Measurements from ENCODE around the gene PIAS1. TPM values are rescaled to one million over a fixed set of nuclear protein-coding genes. Genes with fewer than 3 reads are reported as not detected.

Gene PIAS1
- total RNA-seq, 4 donors from 2014 or later = 32.6 to 59.5 (median 55.9) TPM

GRCh38 chr15:68061602-68062001, 7.5 kb downstream of the PIAS1 start:
- WGBS, 2 donors = 84 to 85% methylated on average over 5 of the region's 5 CpGs
- TF ChIP-seq POLR2A (IDR thresholded peaks at IDR 0.05) (no peak), CTCF (IDR thresholded peaks at IDR 0.05) (no peak)
- no peak overlapping the region for H3K4me3 ChIP-seq (ENCODE audit: low read depth, poor library complexity, severe bottlenecking)
- no peak for DNase-seq (ENCODE audit: low spot score in 2 of 2)
- intact Hi-C loops (cut with DNase I; ENCODE audit: low total_unique reads) = no loop called here

GRCh38 chr15:68062214-68062613, 8.1 kb downstream of the PIAS1 start:
- no peak for TF ChIP-seq POLR2A (IDR thresholded peaks at IDR 0.05)
- TF ChIP-seq CTCF (IDR thresholded peaks at IDR 0.05) = no peak
- intact Hi-C loops (cut with DNase I; ENCODE audit: low total_unique reads) = no loop called here
- DNase-seq (ENCODE audit: low spot score in 2 of 2) = no peak
- no peak overlapping the region for H3K4me3 ChIP-seq (ENCODE audit: low read depth, poor library complexity, severe bottlenecking)
- WGBS, 2 donors = 60 to 74% methylated on average over 3 of the region's 3 CpGs

- no peak for DNase-seq (ENCODE audit: low spot score in 2 of 2)
- H3K4me3 ChIP-seq (ENCODE audit: low read depth, poor library complexity, severe bottlenecking) = no peak overlapping the region
- TF ChIP-seq CTCF (IDR thresholded peaks at IDR 0.05) = no peak
- no peak for TF ChIP-seq POLR2A (IDR thresholded peaks at IDR 0.05)
- intact Hi-C loops (cut with DNase I; ENCODE audit: low total_unique reads) = no loop called here
These were observed 8.9 kb downstream of the PIAS1 start for GRCh38 chr15:68062946-68063465.

GRCh38 chr15:68063606-68064005, 9.5 kb downstream of the PIAS1 start:
- no peak for DNase-seq (ENCODE audit: low spot score in 2 of 2)
- no peak overlapping the region for H3K4me3 ChIP-seq (ENCODE audit: low read depth, poor library complexity, severe bottlenecking)
- TF ChIP-seq POLR2A (IDR thresholded peaks at IDR 0.05) = no peak
- TF ChIP-seq CTCF (IDR thresholded peaks at IDR 0.05) = no peak
- intact Hi-C loops (cut with DNase I; ENCODE audit: low total_unique reads) = no loop called here
- WGBS, 2 donors = 91 to 92% methylated on average over 3 of the region's 3 CpGs

- no peak for TF ChIP-seq POLR2A (IDR thresholded peaks at IDR 0.05)
- no peak for TF ChIP-seq CTCF (IDR thresholded peaks at IDR 0.05)
- H3K4me3 ChIP-seq (ENCODE audit: low read depth, poor library complexity, severe bottlenecking) = no peak overlapping the region
- intact Hi-C loops (cut with DNase I; ENCODE audit: low total_unique reads) = no loop called here
- no peak for DNase-seq (ENCODE audit: low spot score in 2 of 2)
- WGBS, 2 donors = 86 to 93% methylated on average over 6 of the region's 6 CpGs
These were observed 19.6 kb downstream of the PIAS1 start for GRCh38 chr15:68073576-68074288.
